GM18499 (cell line): ENCODE data around the gene SLC13A5.

Experiments used
- ATAC-seq: cut with Tn5 transposase; IDR thresholded peaks from one replicate; pipeline ENCODE4 v1.9.1; 2021; ENCODE audit warnings: moderate number of reproducible peaks; ENCODE audit not compliant: insufficient read depth, unreplicated experiment

SLC13A5 gene

GRCh38 chr17:6684881-6685767 lies 28.0 kb downstream of the SLC13A5 start:
- ATAC-seq: no peak

DNA sequence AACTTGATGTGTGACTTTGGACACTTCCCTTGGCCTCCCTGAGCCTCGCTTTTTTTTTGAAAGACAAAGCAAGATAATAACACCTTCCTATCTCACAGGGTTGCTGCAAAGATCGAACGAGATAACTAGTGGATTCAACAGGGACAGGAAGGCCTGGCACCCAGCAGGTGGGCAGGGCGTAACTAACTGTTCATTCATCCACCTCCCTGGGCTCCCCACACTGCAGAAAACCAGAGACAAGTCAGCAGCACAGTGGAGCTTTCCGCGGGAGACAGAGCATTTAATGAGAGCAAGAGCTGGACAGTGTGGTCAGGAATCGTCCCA lies 28.7 kb downstream of the SLC13A5 start:
- no peak for ATAC-seq

GRCh38 chr17:6683730-6684459 lies 29.3 kb downstream of the SLC13A5 start:
- ATAC-seq: no peak

GRCh38 chr17:6683081-6683684 lies 30.0 kb downstream of the SLC13A5 start:
- ATAC-seq: no peak

DNA sequence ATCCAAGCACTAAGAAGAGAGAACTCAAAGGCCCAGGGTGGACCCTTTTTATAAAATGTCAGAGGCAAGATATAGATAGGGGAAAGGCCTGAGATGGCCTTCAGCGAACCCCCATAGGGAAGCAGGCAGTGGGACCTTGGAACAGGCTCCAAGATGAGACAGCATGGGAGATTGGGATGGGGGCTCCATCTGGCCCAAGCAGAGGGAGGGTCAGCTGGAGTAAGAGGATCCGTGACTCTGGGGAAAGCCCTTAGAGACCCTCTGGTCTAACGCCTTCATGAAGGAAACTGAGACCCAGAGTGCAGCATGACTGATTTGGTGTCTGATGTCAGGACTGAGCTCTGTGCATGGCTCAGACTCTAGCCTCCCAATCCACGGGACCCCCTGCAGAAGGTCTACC lies 30.8 kb downstream of the SLC13A5 start:
- no peak for ATAC-seq

DNA sequence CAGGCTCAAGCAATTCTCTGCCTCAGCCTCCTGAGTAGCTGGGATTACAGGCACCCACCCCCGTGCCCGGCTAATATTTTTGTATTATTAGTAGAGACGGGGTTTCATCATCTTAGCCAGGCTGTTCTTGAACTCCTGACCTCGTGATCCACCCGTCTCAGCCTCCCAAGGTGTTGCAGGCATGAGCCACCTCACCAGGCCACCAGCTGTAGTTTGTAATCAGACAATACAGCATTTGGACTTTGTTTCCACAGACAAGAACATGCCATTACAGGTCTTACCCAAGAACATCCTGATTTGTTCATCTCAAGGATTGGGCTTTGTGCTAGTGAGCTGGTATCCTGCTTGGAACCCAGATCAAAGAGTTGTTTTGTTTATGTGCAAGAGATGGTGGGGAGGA lies 31.5 kb downstream of the SLC13A5 start:
- no peak for ATAC-seq

GRCh38 chr17:6681176-6681575 lies 32.0 kb downstream of the SLC13A5 start:
- ATAC-seq: no peak

GRCh38 chr17:6679241-6679640 lies 33.9 kb downstream of the SLC13A5 start:
- no peak for ATAC-seq

GRCh38 chr17:6677946-6678345 lies 35.2 kb downstream of the SLC13A5 start:
- no peak for ATAC-seq

DNA sequence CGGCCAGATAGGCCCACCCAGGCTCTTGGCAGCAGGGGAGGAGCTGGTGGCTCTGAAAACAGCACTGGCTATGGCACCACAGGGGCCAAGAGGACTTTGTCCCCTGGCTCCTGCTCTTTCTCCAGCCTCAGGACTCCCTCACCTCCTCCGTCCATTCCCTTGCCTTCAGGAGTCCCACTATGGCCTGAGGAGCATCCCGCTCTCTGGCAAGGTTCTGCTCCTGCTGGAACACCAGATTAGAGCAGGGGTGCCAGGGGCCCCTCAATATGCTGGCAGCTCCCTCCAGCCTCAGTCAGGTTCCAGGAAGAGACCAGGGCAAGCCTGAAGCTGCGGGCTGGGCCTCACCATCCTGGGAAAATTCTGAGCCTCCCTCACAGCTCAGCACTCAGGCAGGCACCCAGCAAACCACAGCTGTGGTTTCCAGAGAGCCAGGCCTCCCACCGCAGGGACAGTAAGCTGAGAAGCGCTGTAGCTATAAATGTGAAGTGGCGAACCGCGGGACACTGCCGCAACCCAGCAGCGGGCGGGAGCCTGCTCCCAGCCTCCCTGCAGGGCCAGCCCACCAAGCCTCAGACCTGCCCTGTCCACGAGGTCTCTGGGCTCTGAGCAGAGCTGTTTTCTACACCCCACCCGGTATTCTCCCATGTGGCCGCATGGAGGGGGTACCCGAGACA lies 35.9 kb downstream of the SLC13A5 start:
- no peak for ATAC-seq

DNA sequence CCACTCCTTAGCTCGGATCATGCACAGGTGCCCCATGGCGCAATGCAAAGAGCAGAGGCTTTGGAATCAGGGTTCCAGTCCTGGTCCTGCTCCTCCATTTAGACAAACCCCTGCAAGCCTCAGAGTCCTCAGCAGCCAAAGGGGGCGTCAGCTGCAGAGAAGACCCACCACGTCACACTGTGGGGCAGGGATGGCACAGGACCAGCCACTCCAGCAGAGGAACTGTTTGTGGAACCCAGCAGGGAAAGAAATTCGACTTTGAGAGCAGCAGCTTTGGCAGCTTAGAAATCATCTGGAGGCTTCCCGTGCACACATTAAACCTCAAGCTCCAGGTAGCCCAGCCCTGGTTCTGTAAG lies 36.4 kb downstream of the SLC13A5 start:
- ATAC-seq: no peak

GRCh38 chr17:6675201-6675825 lies 37.9 kb downstream of the SLC13A5 start:
- no peak for ATAC-seq

- no peak for ATAC-seq
These were observed 38.6 kb downstream of the SLC13A5 start for GRCh38 chr17:6674586-6674985.

- no peak for ATAC-seq
These were observed 41.7 kb downstream of the SLC13A5 start for GRCh38 chr17:6671431-6671830.

DNA sequence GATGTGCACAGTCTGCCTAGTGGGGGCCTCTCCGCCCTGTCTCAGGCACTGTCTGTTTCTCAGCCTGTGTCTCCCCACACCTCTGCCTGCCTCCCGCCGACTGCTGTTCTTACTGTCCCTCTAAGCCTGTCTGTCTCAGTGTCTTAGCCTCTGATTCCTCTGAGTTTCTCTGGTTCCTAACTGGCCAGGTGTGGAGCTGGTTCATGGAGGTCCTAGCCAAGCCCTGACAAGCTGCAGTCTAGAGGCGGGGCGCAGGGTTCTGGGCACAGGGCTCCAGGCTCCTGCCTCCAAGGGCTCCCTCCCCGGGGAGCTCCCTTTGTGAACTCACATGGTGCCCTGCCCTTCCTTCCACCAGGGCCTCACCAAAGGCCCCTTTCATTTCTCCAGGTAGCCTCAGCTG lies 42.2 kb downstream of the SLC13A5 start:
- no peak for ATAC-seq

GRCh38 chr17:6670571-6670970 lies 42.6 kb downstream of the SLC13A5 start:
- ATAC-seq: no peak

DNA sequence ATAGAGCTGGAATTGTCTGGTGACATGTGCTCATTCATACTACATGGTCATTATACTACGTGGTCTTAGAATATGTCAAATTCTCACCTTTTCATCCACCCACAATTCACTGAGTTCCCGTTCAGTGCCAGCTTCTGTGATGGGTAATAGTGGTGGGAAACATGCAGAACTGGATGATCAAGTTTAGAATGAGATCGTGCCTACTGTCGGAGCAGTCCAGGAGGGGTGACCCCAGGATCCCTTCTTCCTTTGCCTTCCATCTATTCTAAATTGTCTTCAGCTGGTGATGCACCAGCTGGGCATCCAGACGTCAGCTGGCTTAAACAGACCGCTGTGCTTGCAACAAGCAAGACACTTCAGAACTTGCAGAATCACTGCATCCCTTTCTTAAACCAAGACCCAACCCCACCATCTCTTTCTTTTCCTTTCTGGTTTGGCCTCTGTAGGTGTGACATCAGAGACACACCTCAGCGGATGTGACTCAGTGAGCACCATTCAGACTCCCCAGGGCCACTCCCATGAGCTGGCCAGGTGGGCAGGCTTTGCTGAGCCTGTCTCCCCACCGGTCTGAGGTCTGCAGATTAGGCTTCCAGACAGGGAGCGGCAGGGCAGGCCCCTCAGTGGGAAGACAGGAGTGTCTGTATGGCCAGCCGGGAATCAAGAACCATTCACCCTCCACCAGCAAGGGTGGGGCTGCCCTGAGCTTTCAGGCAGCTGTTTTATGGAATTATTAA lies 43.5 kb downstream of the SLC13A5 start:
- no peak for ATAC-seq

DNA sequence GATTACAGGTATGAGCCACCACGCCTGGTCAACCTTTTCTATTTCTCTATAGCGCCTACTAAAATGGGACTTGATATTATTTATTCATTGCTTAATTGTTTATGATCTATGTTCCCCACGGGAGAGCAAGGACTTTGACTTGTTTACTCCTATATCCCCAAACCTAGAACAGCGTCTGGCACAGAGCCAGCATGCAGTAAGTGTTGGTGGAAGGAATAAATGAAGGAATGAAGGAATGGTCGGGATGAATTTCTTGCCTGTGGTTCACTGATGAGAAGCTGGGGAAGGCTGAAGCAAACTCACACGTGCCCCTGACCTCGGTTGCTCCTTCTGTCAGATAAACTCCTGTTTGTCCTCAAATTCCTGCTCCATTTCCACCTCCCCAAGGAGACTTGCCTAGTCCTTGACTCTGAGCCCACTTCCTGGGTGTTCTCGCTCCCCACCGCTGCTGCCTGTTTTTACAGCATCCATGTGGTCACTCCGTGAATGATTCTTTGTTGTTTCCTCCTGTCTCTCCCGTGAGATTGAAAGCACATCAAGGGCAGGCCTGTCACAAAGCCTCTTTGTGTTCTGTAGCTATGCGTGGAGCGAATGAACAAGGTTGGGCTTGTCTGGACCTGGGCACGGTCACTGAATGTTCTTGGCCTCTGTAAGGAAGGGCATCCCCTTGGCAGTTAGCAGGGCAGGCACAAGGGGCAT lies 44.3 kb downstream of the SLC13A5 start:
- no peak for ATAC-seq

- ATAC-seq: no peak
These were observed 45.0 kb downstream of the SLC13A5 start for GRCh38 chr17:6668219-6668618.
